Measurements from ENCODE around the gene OR8G5.
A peak's percentile ranks its signal among the peaks of the same experiment; 100 is the strongest.

Gene OR8G5

DNA sequence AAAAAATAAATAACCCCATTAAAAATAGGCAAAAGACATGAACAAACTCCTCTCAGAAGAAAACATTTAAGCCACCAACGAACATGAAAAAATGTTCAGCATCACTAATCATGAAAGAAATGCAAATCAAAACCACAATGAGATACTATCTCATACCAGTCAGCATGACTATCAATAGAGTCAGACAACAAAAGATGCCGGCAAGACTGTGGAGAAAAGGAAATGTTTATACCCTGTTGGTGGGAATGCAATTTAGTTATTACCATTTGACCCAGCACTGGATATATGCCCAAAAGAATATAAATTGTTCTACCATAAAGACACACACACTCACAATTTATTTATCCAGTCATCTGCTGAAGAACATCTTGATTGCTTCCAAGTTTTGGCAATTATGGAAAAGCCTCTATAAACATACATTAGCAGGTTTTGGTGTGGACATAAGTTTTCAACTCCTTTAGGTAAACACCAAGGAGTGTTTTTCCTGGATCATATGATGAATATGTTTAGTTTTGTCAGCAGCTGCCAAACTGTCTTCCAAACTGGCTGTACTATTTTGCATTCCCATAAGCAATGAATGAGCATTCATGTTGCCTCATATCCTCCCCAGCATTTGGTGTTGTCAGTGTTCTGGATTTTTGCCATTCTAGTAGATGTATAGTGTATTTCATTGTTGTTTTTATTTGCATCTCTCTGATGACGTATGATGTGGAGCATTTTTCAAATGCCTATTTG, 29.6 kb downstream of the OR8G5 start:
- no peak for DNase-seq (ENCODE audit: low read depth)

DNA sequence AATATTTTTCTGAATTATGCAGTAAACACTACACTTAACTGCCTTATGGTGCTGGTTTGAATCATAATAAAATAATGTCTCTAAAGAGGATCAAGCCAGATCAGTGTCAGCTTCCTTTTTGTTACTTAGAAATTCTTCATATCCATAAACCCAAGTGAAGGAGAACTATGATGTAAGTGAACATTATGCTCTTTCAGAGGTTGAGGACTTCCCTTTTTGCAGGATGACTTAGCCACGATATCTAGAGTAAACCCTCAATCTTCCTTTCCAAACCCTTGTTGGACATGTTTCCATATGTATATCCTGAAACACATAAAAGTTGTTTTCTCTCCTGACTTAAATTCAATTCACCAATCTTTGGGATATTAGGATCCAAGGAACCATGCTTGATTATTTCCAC, 38.5 kb downstream of the OR8G5 start:
- no peak for DNase-seq (ENCODE audit: low read depth)

- DNase-seq (ENCODE audit: low read depth), result no peak
Measured at GRCh38 chr11:124296016-124296415, 39.8 kb downstream of the OR8G5 start.

DNA sequence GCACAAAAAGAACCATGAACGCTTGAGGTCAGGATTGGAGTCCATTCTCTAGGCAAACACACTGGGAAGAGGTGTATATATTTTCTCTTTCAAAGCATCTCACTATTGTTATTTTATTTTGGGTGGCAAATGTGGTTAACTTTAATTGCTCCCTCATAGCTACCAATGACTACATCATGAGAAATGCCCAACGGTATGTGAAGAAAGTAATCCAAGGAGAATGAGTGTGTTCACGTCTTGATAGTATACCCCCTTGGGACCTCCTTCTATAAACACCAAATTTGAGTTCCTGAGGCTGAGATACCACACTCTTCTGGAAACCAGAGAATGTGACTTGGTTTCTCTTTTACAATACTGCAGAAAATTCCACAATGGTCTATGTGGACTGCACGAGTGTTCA, 41.7 kb downstream of the OR8G5 start:
- no peak for DNase-seq (ENCODE audit: low read depth)

DNA sequence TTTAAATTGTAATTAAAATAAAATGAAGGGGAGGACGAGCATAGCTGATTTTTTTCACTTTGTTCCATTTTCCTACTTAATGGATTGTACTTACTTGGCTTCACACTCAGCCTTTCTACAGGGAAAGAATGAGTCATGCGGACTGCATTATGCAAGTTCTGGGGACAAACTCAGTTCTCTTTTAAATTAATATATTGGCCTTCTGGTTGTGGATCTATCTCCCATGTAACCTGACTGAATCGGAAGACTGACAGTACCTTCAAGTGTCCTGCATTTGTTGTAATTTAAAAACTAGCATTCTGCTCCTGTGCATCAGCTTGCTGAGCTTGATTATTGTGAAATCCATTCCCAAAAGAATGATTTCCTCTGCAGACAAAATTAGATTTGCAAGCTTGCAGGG, 45.4 kb downstream of the OR8G5 start:
- DNase-seq (ENCODE audit: low read depth), result peak; percentile 64

GRCh38 chr11:124302347-124303125, 46.4 kb downstream of the OR8G5 start:
- DNase-seq (ENCODE audit: low read depth), result no peak

GRCh38 chr11:124307093-124307492, 50.9 kb downstream of the OR8G5 start:
- no peak for DNase-seq (ENCODE audit: low read depth)

GRCh38 chr11:124310721-124311120, 54.5 kb downstream of the OR8G5 start:
- no peak for DNase-seq (ENCODE audit: low read depth)

- DNase-seq (ENCODE audit: low read depth), result no peak
Measured at GRCh38 chr11:124311269-124311668, 55.1 kb downstream of the OR8G5 start.

GRCh38 chr11:124311670-124312069, 55.5 kb downstream of the OR8G5 start:
- DNase-seq (ENCODE audit: low read depth), result no peak

DNA sequence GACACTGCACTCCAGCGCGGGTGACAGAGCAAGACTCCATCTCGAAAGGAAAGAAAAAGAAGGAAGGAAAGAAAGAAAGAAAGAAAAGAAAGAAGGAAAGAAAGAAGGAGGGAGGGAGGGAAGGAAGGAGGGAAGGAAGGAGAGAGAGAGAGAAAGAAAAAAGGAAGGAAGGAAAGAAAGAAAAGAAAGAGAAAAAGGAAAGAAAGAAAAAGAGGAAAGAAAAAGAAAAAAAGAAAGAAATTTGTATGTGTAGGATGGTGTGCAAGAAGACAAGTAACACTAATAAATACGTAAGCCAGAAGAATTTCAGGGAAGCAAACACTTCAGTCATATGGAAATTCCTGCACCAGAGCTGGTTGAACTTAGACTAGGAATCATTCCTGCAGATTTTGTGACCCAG, 57.0 kb downstream of the OR8G5 start:
- DNase-seq (ENCODE audit: low read depth), result no peak

GRCh38 chr11:124313849-124314248, 57.7 kb downstream of the OR8G5 start, which contains the start of gene OR8D1:
OR8D1 (minus strand) TSS chr11:124313949; CDS start chr11:124310766, 3,183 bp downstream.
- no peak for DNase-seq (ENCODE audit: low read depth)

- no peak for DNase-seq (ENCODE audit: low read depth)
Measured at GRCh38 chr11:124315052-124315451, 58.9 kb downstream of the OR8G5 start.

Measured in stromal cell of bone marrow (primary cell).